SK-N-MC (cell line): ENCODE data around the gene PCBP3.

Source experiments
- DNase-seq: peaks from one replicate; pipeline ENCODE4 v3.0.0-alpha.2; 2011; ENCODE audit warnings: low read depth, low spot score
- H3K27ac ChIP-seq: fragments of 200-600 bp; sonication (generic); 2 replicates; pipeline ENCODE4 v1.5.1; 2016; ENCODE audit warnings: mixed run types
- H3K36me3 ChIP-seq: fragments of 200-600 bp; sonication (generic); 2 replicates; pipeline ENCODE4 v1.6.1; 2017; ENCODE audit warnings: antibody characterized with exemption, low read length, mixed read lengths; ENCODE audit not compliant: insufficient read depth
- H3K4me3 ChIP-seq: fragments of 200-600 bp; sonication (generic); 2 replicates; pipeline ENCODE4 v1.5.1; 2016
- H3K9ac ChIP-seq: fragments of 200-600 bp; sonication (generic); 2 replicates; pipeline ENCODE4 v1.8.0; 2017; ENCODE audit warnings: mixed run types, mixed read lengths; ENCODE audit not compliant: insufficient read length
- H3K9me3 ChIP-seq: fragments of 200-600 bp; sonication (generic); 2 replicates; pipeline ENCODE4 v1.6.1; 2017; ENCODE audit warnings: low read depth, mild to moderate bottlenecking, antibody characterized with exemption, low read length, moderate library complexity, mixed read lengths
- EZH2 ChIP-seq: fragments of 200-600 bp; sonication (generic); IDR thresholded peaks from one replicate; pipeline ENCODE4 v1.6.1; 2017; ENCODE audit warnings: antibody characterized with exemption
- FOXP2 ChIP-seq: optimal IDR thresholded peaks from 2 replicates; pipeline ENCODE3; 2011; ENCODE audit warnings: mild to moderate bottlenecking, moderate library complexity; ENCODE audit not compliant: insufficient read depth; ENCODE audit errors: extremely low read length, control extremely low read depth
- POLR2AphosphoS5 ChIP-seq: IDR thresholded peaks from 2 replicates; pipeline ENCODE4 v1.6.1; 2012; ENCODE audit warnings: mild to moderate bottlenecking, low read depth, low read length, borderline replicate concordance

Gene PCBP3

GRCh38 chr21:45631540-45631939 is 12.0 kb upstream of the PCBP3 start:
- Histone ChIP-seq H3K36me3 (no peaks in the 10 kb centered on the region), H3K27ac (no peak overlapping the region), H3K9me3 (no peaks in the 10 kb centered on the region), H3K4me3 (no peak overlapping the region), H3K9ac (no peak overlapping the region)
- no peak for TF ChIP-seq EZH2
- no peak for DNase-seq

DNA sequence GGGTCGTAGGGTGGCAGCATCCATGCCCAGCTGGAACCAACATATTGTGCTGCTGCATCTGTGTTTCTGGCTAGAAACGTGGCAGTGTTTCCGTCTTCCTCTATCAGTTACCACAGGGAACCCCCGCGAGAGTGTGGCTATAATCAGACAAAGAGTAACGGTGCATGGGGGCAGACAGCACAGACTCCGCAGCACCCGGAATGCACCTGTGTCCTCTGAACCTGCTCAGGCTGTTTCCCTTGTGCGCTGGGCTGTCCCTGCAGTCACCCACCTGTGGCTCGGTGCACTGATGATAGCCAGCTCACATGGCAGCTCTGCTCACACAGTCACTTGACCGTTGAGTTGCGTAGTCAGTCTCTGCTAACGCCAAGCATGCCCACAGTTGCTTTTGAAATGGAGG is 11.4 kb upstream of the PCBP3 start:
- Histone ChIP-seq H3K4me3 (no peak overlapping the region), H3K27ac (no peak overlapping the region), H3K36me3 (no peaks in the 10 kb centered on the region), H3K9me3 (no peaks in the 10 kb centered on the region), H3K9ac (no peak overlapping the region)
- no peak for DNase-seq
- no peak for TF ChIP-seq EZH2
- TF ChIP-seq FOXP2: no peak
- TF ChIP-seq POLR2AphosphoS5: no peak

DNA sequence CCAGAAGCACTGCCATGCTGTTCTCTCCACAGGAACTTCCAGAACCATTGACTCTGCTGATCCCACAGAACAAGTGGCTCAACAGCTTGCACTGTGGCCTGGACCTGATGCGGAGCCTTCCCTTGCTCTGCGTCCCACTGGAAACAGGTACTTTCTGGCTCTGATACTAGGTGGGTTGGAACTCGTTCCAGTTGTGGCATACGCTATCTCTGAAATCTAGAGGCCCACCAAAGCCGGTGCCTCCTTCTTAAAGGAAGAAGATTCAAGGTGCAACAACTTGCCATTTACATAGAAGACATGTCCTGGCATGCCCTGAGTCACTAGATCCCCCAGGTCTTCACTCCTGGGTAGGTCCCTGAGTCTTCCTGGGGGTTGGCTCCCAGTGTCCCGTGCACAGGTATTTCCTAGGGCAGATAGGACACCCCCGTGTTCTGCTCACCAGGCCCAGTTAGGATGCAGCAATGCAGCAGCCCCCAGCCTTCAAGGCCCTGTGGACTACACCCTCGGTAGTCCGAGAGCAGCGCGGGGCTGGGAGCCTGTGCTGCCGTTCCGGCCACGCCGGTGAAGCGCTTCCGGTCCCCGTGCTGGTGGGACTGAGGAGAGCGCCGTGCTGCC is 10.8 kb upstream of the PCBP3 start:
- TF ChIP-seq FOXP2 (no peak), POLR2AphosphoS5 (no peak), EZH2 (no peak)
- H3K4me3 ChIP-seq: no peak overlapping the region
- H3K9ac ChIP-seq: no peak overlapping the region
- H3K36me3 ChIP-seq: no peaks in the 10 kb centered on the region
- H3K9me3 ChIP-seq: no peaks in the 10 kb centered on the region
- no peak for DNase-seq
- no peak overlapping the region for H3K27ac ChIP-seq

DNA sequence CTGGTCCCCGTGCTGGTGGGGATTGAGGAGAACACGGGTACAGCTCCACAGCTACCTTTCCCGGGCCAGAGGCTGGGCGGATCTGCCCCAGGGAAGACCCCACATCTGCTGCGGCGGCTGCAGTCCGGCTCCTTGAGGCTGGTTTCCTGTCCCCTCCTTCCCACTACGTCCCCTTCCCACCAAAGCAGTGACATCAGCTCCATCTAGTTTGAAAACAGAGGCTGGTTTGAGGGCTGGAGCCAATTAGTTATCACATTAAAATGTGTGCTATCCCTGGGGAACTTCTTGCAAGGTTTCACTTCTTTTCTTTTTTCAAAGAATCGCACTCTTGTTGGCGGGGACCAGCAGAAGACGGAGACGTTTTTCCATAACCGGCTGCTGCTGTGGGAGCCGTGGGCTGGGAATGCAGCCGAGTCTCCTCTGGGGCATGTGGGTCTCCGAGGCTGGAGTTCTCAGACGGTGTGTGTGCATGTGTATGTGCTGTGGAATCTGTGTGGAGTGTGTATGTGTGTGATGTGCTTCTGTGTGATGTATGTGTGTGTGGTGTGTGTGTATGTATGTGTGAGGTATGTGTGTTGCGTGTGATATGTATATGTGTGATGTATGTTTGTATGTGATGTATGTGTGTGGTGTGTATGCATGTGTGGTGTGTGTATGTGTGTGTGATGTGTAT is 8.9 kb upstream of the PCBP3 start:
- Histone ChIP-seq H3K36me3 (no peaks in the 10 kb centered on the region), H3K27ac (no peak overlapping the region), H3K9me3 (no peaks in the 10 kb centered on the region), H3K9ac (no peak overlapping the region), H3K4me3 (peak overlapping the region; percentile 51)
- TF ChIP-seq EZH2: no peak
- no peak for TF ChIP-seq FOXP2
- no peak for TF ChIP-seq POLR2AphosphoS5
- DNase-seq: no peak

DNA sequence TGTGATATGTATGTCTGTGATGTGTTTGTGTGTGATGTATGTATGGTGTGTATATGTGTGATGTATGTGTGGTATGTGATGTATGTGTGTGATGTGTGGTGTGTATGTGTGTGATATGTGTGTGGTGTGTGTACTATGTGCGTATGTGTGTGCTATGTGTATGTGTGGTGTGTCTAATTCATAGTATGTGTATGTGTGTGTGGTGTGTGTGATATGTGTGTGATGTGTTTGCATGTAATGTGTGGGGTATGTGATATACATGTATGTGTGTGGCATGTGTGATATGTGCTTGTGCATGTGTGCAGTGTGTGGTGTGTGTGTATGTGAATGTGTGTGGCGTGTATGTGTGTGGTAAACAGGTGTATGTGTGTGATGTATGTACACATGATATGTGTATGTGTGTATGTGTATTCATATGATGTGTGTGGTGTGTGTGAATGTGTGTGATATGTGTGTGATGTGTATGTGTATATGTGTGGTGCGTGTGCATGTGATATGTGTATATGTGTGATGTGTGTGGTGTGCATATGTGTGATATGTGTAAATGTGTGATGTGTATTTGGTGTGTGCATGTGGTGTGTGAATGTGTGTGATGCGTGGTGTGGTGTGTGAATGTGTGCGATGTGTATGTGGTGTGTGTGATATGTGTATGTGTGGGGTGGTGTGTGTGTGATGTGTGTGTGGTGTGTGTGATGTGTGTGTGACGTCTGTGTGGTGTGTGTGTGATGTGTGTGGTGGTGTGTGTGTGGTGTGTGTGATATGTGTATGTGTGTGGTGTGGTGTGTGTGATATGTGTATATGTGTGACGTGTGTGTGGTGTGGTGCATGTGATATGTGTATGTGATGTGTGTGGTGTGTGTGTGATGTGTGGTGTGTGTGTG is 8.0 kb upstream of the PCBP3 start:
- H3K4me3 ChIP-seq: peak overlapping the region; percentile 51
- H3K9ac ChIP-seq: no peak overlapping the region
- TF ChIP-seq EZH2 (no peak), POLR2AphosphoS5 (no peak), FOXP2 (no peak)
- no peak for DNase-seq
- no peaks in the 10 kb centered on the region for H3K9me3 ChIP-seq
- no peaks in the 10 kb centered on the region for H3K36me3 ChIP-seq
- H3K27ac ChIP-seq: no peak overlapping the region

DNA sequence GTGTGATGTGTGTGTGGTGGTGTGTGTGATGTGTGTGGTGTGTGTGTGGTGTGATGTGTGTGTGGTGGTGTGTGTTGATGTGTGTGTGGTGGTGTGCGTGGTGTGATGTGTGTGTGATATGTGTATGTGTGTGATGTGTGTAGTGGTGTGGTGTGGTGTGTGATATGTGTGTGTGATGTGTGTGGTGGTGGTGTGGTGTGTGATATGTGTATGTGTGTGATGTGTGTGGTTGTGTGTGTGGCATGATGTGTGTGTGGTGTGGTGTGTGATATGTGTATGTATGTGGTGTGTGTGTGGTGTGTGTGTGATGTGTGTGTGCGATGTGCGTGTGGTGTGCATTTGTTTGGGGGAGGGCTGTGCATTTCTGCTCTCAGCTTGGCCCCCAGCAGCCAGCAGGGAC is 7.1 kb upstream of the PCBP3 start:
- no peak for DNase-seq
- Histone ChIP-seq H3K36me3 (no peaks in the 10 kb centered on the region), H3K27ac (no peak overlapping the region), H3K4me3 (no peak overlapping the region), H3K9ac (no peak overlapping the region), H3K9me3 (no peaks in the 10 kb centered on the region)
- TF ChIP-seq FOXP2 (no peak), EZH2 (no peak), POLR2AphosphoS5 (no peak)

GRCh38 chr21:45636951-45637646 is 6.4 kb upstream of the PCBP3 start:
- no peak overlapping the region for H3K9ac ChIP-seq
- no peak overlapping the region for H3K27ac ChIP-seq
- H3K36me3 ChIP-seq: no peaks in the 10 kb centered on the region
- DNase-seq: no peak
- H3K9me3 ChIP-seq: no peaks in the 10 kb centered on the region
- TF ChIP-seq FOXP2 (no peak), POLR2AphosphoS5 (no peak), EZH2 (no peak)
- no peak overlapping the region for H3K4me3 ChIP-seq

GRCh38 chr21:45637883-45638282 is 5.6 kb upstream of the PCBP3 start:
- TF ChIP-seq FOXP2 (no peak), POLR2AphosphoS5 (no peak), EZH2 (no peak)
- H3K36me3 ChIP-seq: no peaks in the 10 kb centered on the region
- no peak overlapping the region for H3K9ac ChIP-seq
- H3K9me3 ChIP-seq: no peaks in the 10 kb centered on the region
- no peak overlapping the region for H3K4me3 ChIP-seq
- no peak overlapping the region for H3K27ac ChIP-seq
- DNase-seq: no peak
